SK-N-SH treated with all-trans-retinoic acid at 6 μM for 48 hours (cell line): ENCODE results near the gene NTM.
"Not testable (repeated sequence)": the region's sequence is repeated elsewhere in the genome, so short reads cannot be mapped to it uniquely, and the experiment has no call there.

ENCODE experiments used
- BACH2 ChIP-seq: fragments of 250-450 bp; sonication (Bioruptor Pico); IDR thresholded peaks from 2 replicates; pipeline ENCODE4 v1.9.0; 2021; ENCODE audit warnings: mild to moderate bottlenecking, borderline replicate concordance
- ESRRG ChIP-seq: fragments of 250-450 bp; sonication (Bioruptor Pico); IDR thresholded peaks from 2 replicates; pipeline ENCODE4 v1.6.1; 2021; ENCODE audit warnings: mild to moderate bottlenecking
- GLIS3 ChIP-seq: fragments of 250-450 bp; sonication (Bioruptor Pico); IDR thresholded peaks from 2 replicates; pipeline ENCODE4 v1.5.0; 2020; ENCODE audit warnings: mild to moderate bottlenecking, moderate library complexity
- OSR1 ChIP-seq: fragments of 250-450 bp; sonication (Bioruptor Pico); IDR thresholded peaks from 2 replicates; pipeline ENCODE4 v1.8.0; 2022; ENCODE audit warnings: moderate library complexity, mild to moderate bottlenecking, inconsistent platforms
- PPARA ChIP-seq: fragments of 250-450 bp; sonication (Bioruptor Pico); IDR thresholded peaks from 2 replicates; pipeline ENCODE4 v1.5.0; 2020; ENCODE audit warnings: mild to moderate bottlenecking, borderline replicate concordance
- RARB ChIP-seq: fragments of 250-450 bp; sonication (Bioruptor Pico); IDR thresholded peaks from 2 replicates; pipeline ENCODE4 v1.8.0; 2021; ENCODE audit warnings: mild to moderate bottlenecking, moderate library complexity
- TOX ChIP-seq: fragments of 250-450 bp; sonication (Bioruptor Pico); IDR thresholded peaks from 2 replicates; pipeline ENCODE4 v1.8.0; 2021; ENCODE audit warnings: mild to moderate bottlenecking, moderate library complexity, borderline replicate concordance
- ZFP3 ChIP-seq: fragments of 250-450 bp; sonication (Bioruptor Pico); IDR thresholded peaks from 2 replicates; pipeline ENCODE4 v1.5.0; 2020; ENCODE audit warnings: mild to moderate bottlenecking, moderate library complexity
- ZFP30 ChIP-seq: fragments of 450-650 bp; formaldehyde crosslinking; IDR thresholded peaks from 2 replicates; pipeline ENCODE4 v1.5.0; 2022; ENCODE audit warnings: mild to moderate bottlenecking, moderate library complexity
- TF ChIP-seq, protein P1 (sequence below): fragments of 250-450 bp; sonication (Bioruptor Pico); IDR thresholded peaks from 2 replicates; pipeline ENCODE4 v1.8.0; 2020; ENCODE audit warnings: mild to moderate bottlenecking, moderate library complexity, borderline replicate concordance
- TF ChIP-seq, protein P2 (sequence below): fragments of 250-450 bp; sonication (Bioruptor Pico); IDR thresholded peaks from 2 replicates; pipeline ENCODE4 v1.5.1; 2021; ENCODE audit warnings: mild to moderate bottlenecking, moderate library complexity
- TF ChIP-seq, protein P3 (sequence below): fragments of 250-450 bp; sonication (Bioruptor Pico); IDR thresholded peaks from 2 replicates; pipeline ENCODE4 v1.5.1; 2020; ENCODE audit warnings: low read depth, mild to moderate bottlenecking, moderate library complexity

DNA sequence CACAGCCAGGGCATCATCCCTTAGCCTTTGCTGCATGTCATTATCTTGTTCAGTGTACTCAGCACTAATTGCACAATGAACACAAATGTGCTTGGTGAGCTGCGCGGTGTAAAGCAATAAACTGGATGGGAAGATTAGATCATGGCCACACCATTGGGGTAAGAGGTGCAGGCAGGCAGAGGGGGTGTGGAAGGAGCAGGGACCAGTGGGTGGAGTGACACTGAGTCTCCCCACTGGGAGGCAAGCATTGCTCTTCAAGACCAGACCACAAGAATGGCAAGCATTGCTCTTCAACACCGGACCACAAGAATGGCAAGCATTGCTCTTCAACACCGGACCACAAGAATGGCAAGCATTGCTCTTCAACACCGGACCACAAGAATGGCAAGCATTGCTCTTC, 28.5 kb upstream of the NTM start:
- TF ChIP-seq, protein P1, sequence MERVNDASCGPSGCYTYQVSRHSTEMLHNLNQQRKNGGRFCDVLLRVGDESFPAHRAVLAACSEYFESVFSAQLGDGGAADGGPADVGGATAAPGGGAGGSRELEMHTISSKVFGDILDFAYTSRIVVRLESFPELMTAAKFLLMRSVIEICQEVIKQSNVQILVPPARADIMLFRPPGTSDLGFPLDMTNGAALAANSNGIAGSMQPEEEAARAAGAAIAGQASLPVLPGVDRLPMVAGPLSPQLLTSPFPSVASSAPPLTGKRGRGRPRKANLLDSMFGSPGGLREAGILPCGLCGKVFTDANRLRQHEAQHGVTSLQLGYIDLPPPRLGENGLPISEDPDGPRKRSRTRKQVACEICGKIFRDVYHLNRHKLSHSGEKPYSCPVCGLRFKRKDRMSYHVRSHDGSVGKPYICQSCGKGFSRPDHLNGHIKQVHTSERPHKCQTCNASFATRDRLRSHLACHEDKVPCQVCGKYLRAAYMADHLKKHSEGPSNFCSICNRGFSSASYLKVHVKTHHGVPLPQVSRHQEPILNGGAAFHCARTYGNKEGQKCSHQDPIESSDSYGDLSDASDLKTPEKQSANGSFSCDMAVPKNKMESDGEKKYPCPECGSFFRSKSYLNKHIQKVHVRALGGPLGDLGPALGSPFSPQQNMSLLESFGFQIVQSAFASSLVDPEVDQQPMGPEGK (CRISPR knock-in tag) = not testable (repeated sequence)
- not testable (repeated sequence) for TF ChIP-seq TOX (CRISPR knock-in tag); RARB (CRISPR knock-in tag); ESRRG; ZFP30 (CRISPR knock-in tag); GLIS3 (CRISPR knock-in tag); BACH2; PPARA; OSR1; ZFP3 (CRISPR knock-in tag)
- TF ChIP-seq, protein P2, sequence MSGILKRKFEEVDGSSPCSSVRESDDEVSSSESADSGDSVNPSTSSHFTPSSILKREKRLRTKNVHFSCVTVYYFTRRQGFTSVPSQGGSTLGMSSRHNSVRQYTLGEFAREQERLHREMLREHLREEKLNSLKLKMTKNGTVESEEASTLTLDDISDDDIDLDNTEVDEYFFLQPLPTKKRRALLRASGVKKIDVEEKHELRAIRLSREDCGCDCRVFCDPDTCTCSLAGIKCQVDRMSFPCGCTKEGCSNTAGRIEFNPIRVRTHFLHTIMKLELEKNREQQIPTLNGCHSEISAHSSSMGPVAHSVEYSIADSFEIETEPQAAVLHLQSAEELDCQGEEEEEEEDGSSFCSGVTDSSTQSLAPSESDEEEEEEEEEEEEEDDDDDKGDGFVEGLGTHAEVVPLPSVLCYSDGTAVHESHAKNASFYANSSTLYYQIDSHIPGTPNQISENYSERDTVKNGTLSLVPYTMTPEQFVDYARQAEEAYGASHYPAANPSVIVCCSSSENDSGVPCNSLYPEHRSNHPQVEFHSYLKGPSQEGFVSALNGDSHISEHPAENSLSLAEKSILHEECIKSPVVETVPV (CRISPR knock-in tag) = not testable (repeated sequence)
- TF ChIP-seq, protein P3, sequence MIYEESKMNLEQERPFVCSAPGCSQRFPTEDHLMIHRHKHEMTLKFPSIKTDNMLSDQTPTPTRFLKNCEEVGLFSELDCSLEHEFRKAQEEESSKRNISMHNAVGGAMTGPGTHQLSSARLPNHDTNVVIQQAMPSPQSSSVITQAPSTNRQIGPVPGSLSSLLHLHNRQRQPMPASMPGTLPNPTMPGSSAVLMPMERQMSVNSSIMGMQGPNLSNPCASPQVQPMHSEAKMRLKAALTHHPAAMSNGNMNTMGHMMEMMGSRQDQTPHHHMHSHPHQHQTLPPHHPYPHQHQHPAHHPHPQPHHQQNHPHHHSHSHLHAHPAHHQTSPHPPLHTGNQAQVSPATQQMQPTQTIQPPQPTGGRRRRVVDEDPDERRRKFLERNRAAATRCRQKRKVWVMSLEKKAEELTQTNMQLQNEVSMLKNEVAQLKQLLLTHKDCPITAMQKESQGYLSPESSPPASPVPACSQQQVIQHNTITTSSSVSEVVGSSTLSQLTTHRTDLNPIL (CRISPR knock-in tag) = not testable (repeated sequence)
